ENCODE results near the gene CHAT.

- TF ChIP-seq POLR2A (IDR thresholded peaks at IDR 0.05; ENCODE audit: low read length) (no peak), EHMT2 (IDR thresholded peaks at IDR 0.05; ENCODE audit: low read depth) (no peak)
These were observed 52.3 kb downstream of the CHAT start for GRCh38 chr10:49666054-49666615.

Data from A549 (cell line).